Measurements from ENCODE around the gene PAX6.

GRCh38 chr11:31798554-31799434 is 12.3 kb downstream of the PAX6 start:
- TF ChIP-seq, protein P1, sequence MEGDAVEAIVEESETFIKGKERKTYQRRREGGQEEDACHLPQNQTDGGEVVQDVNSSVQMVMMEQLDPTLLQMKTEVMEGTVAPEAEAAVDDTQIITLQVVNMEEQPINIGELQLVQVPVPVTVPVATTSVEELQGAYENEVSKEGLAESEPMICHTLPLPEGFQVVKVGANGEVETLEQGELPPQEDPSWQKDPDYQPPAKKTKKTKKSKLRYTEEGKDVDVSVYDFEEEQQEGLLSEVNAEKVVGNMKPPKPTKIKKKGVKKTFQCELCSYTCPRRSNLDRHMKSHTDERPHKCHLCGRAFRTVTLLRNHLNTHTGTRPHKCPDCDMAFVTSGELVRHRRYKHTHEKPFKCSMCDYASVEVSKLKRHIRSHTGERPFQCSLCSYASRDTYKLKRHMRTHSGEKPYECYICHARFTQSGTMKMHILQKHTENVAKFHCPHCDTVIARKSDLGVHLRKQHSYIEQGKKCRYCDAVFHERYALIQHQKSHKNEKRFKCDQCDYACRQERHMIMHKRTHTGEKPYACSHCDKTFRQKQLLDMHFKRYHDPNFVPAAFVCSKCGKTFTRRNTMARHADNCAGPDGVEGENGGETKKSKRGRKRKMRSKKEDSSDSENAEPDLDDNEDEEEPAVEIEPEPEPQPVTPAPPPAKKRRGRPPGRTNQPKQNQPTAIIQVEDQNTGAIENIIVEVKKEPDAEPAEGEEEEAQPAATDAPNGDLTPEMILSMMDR (IDR thresholded peaks at IDR 0.05): no peak
- no peak for TF ChIP-seq POLR2A (IDR thresholded peaks at IDR 0.05)

Data from testis (tissue), 2 donors.